ENCODE measurements around the gene MRPL40.
A peak's percentile ranks its signal among the peaks of the same experiment; 100 is the strongest.

GRCh38 chr22:19432133-19432851 lies at the start of gene MRPL40:
- no peak for TF ChIP-seq CTCF (IDR thresholded peaks at IDR 0.05 in 2 of 3, conservative IDR thresholded peaks at IDR 0.05 in 1 of 3; ENCODE audit: borderline replicate concordance in 1 of 3, insufficient read depth in 1 of 3, low read depth in 2 of 3, low read length in 2 of 3)
- peak; percentile 90 for TF ChIP-seq YY1 (IDR thresholded peaks at IDR 0.05; ENCODE audit: extremely low read depth, insufficient replicate concordance, low read depth, low read length)
- TF ChIP-seq ATF3 (IDR thresholded peaks at IDR 0.05) = no peak
- TF ChIP-seq CBX3 (IDR thresholded peaks at IDR 0.05; ENCODE audit: low read depth) = peak; percentile 96
- TF ChIP-seq POLR2AphosphoS5 (IDR thresholded peaks at IDR 0.05; ENCODE audit: low read depth, low read length) = peak; percentile 94
- no peak for TF ChIP-seq CEBPB (IDR thresholded peaks at IDR 0.05; ENCODE audit: low read depth)
- no peak for TF ChIP-seq EZH2phosphoT487 (IDR thresholded peaks at IDR 0.05; ENCODE audit: borderline replicate concordance)
- peak; percentile 97 for TF ChIP-seq POLR2A (IDR thresholded peaks at IDR 0.05; ENCODE audit: borderline replicate concordance, extremely low read depth, insufficient read depth, insufficient read length)
- TF ChIP-seq SP1 (IDR thresholded peaks at IDR 0.05; ENCODE audit: low read depth) = peak; percentile 88
- peak; percentile 96 for TF ChIP-seq MAX (IDR thresholded peaks at IDR 0.05)
- peak; percentile 55 for TF ChIP-seq JUND (IDR thresholded peaks at IDR 0.05)
- TF ChIP-seq, protein P1, sequence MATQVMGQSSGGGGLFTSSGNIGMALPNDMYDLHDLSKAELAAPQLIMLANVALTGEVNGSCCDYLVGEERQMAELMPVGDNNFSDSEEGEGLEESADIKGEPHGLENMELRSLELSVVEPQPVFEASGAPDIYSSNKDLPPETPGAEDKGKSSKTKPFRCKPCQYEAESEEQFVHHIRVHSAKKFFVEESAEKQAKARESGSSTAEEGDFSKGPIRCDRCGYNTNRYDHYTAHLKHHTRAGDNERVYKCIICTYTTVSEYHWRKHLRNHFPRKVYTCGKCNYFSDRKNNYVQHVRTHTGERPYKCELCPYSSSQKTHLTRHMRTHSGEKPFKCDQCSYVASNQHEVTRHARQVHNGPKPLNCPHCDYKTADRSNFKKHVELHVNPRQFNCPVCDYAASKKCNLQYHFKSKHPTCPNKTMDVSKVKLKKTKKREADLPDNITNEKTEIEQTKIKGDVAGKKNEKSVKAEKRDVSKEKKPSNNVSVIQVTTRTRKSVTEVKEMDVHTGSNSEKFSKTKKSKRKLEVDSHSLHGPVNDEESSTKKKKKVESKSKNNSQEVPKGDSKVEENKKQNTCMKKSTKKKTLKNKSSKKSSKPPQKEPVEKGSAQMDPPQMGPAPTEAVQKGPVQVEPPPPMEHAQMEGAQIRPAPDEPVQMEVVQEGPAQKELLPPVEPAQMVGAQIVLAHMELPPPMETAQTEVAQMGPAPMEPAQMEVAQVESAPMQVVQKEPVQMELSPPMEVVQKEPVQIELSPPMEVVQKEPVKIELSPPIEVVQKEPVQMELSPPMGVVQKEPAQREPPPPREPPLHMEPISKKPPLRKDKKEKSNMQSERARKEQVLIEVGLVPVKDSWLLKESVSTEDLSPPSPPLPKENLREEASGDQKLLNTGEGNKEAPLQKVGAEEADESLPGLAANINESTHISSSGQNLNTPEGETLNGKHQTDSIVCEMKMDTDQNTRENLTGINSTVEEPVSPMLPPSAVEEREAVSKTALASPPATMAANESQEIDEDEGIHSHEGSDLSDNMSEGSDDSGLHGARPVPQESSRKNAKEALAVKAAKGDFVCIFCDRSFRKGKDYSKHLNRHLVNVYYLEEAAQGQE (IDR thresholded peaks at IDR 0.05; ENCODE audit: low read depth) = no peak
- peak; percentile 94 for TF ChIP-seq EGR1 (IDR thresholded peaks at IDR 0.05; ENCODE audit: low read depth)
- no peak for TF ChIP-seq RAD21 (IDR thresholded peaks at IDR 0.05; ENCODE audit: low read depth)
